Smooth muscle cell (in vitro differentiated cells): ENCODE data around the gene AIFM3. TPM values are rescaled to one million over a fixed set of nuclear protein-coding genes. Genes with fewer than 3 reads are reported as not detected.

Experiments used
- DNase-seq: peaks from one replicate; lab custom pipeline; 2025; ENCODE audit not compliant: unreplicated experiment; lab: John Stamatoyannopoulos, UW
- H2AFZ ChIP-seq: fragments of 200-600 bp; sonication (generic); 2 replicates; pipeline ENCODE4 v1.6.0; 2016; ENCODE audit warnings: antibody characterized with exemption, low read depth, mild to moderate bottlenecking
- H3F3A ChIP-seq: fragments of 200-600 bp; sonication (generic); 2 replicates; pipeline ENCODE4 v1.6.0; 2017; ENCODE audit warnings: antibody characterized with exemption, low read depth
- H3K27ac ChIP-seq: fragments of 200-600 bp; sonication (generic); 2 replicates; pipeline ENCODE4 v1.5.1; 2016; ENCODE audit warnings: low read depth, mild to moderate bottlenecking
- H3K27me3 ChIP-seq: fragments of 200-600 bp; sonication (generic); 2 replicates; pipeline ENCODE4 v1.6.1; 2016; ENCODE audit warnings: low read depth, mild to moderate bottlenecking
- H3K36me3 ChIP-seq: fragments of 200-600 bp; sonication (generic); 2 replicates; pipeline ENCODE4 v1.5.1; 2016; ENCODE audit warnings: low read depth
- H3K4me1 ChIP-seq: fragments of 200-600 bp; sonication (generic); 2 replicates; pipeline ENCODE4 v1.5.1; 2016; ENCODE audit warnings: low read depth
- H3K4me2 ChIP-seq: fragments of 200-600 bp; sonication (generic); 2 replicates; pipeline ENCODE4 v1.6.0; 2016; ENCODE audit warnings: mild to moderate bottlenecking
- H3K4me3 ChIP-seq: fragments of 200-600 bp; sonication (generic); 2 replicates; pipeline ENCODE4 v1.5.1; 2016; ENCODE audit warnings: mild to moderate bottlenecking
- H3K79me2 ChIP-seq: fragments of 200-600 bp; sonication (generic); 2 replicates; pipeline ENCODE4 v1.6.0; 2016; ENCODE audit warnings: low read depth, mild to moderate bottlenecking
- H3K9ac ChIP-seq: fragments of 200-600 bp; sonication (generic); 2 replicates; pipeline ENCODE4 v1.6.0; 2016; ENCODE audit warnings: low read depth
- H3K9me3 ChIP-seq: fragments of 200-600 bp; sonication (generic); replicated peaks from 2 replicates; pipeline ENCODE4 v1.5.1; 2016; ENCODE audit warnings: low read depth
- H4K20me1 ChIP-seq: fragments of 200-600 bp; sonication (generic); 2 replicates; pipeline ENCODE4 v1.6.0; 2016; ENCODE audit warnings: low read depth
- WGBS: methylation state at CpG from one replicate; pipeline ENCODE4 v1.1.7; 2016; ENCODE audit warnings: low lambda C conversion rate; 5-methylcytosine and 5-hydroxymethylcytosine counted together
- polyA plus RNA-seq: library from polyadenylated mRNA; unstranded; fragments of >200 nt; fragmentation: Nextera tagmentation; extraction: Ambion mirVana; gene quantifications from 2 replicates; pipeline ENCODE4 v1.2.1, GENCODE V29; 2016
- total RNA-seq: library from RNA; depleted of rRNA; stranded (reverse); fragments of >200 nt; gene quantifications from 2 replicates; pipeline ENCODE4 v1.2.3, GENCODE V29; 2014
- TF ChIP-seq, protein P1 (sequence below): fragments of 200-600 bp; sonication (generic); IDR thresholded peaks from 2 replicates; pipeline ENCODE4 v1.5.1; 2017; ENCODE audit warnings: borderline replicate concordance, mild to moderate bottlenecking, antibody characterized with exemption; ENCODE audit not compliant: insufficient read depth, poor library complexity, severe bottlenecking

The AIFM3 gene
- total and polyA plus RNA-seq, 2 experiments from 2014 or later: 0.85 TPM; not detected in 1

- peaks cover 3% of the 10 kb centered on the region for H3K4me1 ChIP-seq
- no peaks in the 10 kb centered on the region for H3F3A ChIP-seq
- 86% methylated on average over 12 of the region's 12 CpGs for WGBS
- H3K9ac ChIP-seq: no peak overlapping the region
- no peak overlapping the region for H2AFZ ChIP-seq
- H3K9me3 ChIP-seq: no peaks in the 10 kb centered on the region
- no peak for DNase-seq
- H3K4me3 ChIP-seq: no peak overlapping the region
- no peaks in the 10 kb centered on the region for H4K20me1 ChIP-seq
- no peaks in the 10 kb centered on the region for H3K36me3 ChIP-seq
- peaks cover 17% of the 10 kb centered on the region for H3K27me3 ChIP-seq
- TF ChIP-seq, protein P1, sequence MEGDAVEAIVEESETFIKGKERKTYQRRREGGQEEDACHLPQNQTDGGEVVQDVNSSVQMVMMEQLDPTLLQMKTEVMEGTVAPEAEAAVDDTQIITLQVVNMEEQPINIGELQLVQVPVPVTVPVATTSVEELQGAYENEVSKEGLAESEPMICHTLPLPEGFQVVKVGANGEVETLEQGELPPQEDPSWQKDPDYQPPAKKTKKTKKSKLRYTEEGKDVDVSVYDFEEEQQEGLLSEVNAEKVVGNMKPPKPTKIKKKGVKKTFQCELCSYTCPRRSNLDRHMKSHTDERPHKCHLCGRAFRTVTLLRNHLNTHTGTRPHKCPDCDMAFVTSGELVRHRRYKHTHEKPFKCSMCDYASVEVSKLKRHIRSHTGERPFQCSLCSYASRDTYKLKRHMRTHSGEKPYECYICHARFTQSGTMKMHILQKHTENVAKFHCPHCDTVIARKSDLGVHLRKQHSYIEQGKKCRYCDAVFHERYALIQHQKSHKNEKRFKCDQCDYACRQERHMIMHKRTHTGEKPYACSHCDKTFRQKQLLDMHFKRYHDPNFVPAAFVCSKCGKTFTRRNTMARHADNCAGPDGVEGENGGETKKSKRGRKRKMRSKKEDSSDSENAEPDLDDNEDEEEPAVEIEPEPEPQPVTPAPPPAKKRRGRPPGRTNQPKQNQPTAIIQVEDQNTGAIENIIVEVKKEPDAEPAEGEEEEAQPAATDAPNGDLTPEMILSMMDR: no peak
- no peak overlapping the region for H3K27ac ChIP-seq
- H3K79me2 ChIP-seq: no peaks in the 10 kb centered on the region
- no peak overlapping the region for H3K4me2 ChIP-seq
Observed at GRCh38 chr22:21029486-21030025, 62.5 kb downstream of the AIFM3 start.

DNA sequence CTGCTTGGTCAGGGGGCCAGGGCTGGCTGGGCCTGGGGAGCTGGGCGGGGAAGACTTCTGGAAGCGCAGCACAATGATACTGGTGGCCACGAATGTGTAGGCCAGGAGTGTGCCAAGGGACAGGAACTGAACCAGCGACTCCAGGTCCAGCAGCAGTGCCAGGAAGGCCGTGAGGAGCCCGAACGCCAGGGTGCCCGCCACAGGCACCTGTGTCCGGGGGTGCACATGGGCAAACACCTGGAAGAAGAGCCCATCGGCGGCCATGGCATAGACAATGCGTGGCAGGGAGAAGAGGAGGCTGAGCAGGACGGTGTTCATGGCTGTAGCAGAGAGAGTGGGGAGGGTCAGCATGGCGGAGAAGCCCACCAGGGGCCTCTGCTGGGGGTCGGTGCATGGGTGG lies 63.0 kb downstream of the AIFM3 start:
- no peak overlapping the region for H2AFZ ChIP-seq
- H3K4me2 ChIP-seq: no peak overlapping the region
- H3K9ac ChIP-seq: no peak overlapping the region
- no peaks in the 10 kb centered on the region for H4K20me1 ChIP-seq
- H3K4me3 ChIP-seq: no peak overlapping the region
- H3K27ac ChIP-seq: no peak overlapping the region
- DNase-seq: no peak
- H3K4me1 ChIP-seq: peaks cover 3% of the 10 kb centered on the region
- H3K36me3 ChIP-seq: no peaks in the 10 kb centered on the region
- H3K9me3 ChIP-seq: no peaks in the 10 kb centered on the region
- TF ChIP-seq, protein P1: no peak
- H3K27me3 ChIP-seq: peaks cover 17% of the 10 kb centered on the region
- H3F3A ChIP-seq: no peaks in the 10 kb centered on the region
- H3K79me2 ChIP-seq: no peaks in the 10 kb centered on the region
- 94% methylated on average over 15 of the region's 15 CpGs for WGBS

Other genes with a start within 250 kb of the AIFM3 start
- gene SERPIND1, start 193.1 kb upstream of the AIFM3 start, total RNA-seq: not detected in 2 replicates
- 0.10 TPM in 1 of 2 replicates, not detected in the other for gene SERPIND1, start 193.1 kb upstream of the AIFM3 start, polyA plus RNA-seq
- gene PI4KA, start 108.4 kb upstream of the AIFM3 start, total RNA-seq: 19.2 and 33.2 TPM in 2 replicates
- 23.5 and 47.8 TPM in 2 replicates for gene PI4KA, start 108.4 kb upstream of the AIFM3 start, polyA plus RNA-seq
- 8.1 and 9.4 TPM in 2 replicates for gene SNAP29, start 108.2 kb upstream of the AIFM3 start, total RNA-seq
- 28.8 and 32.1 TPM in 2 replicates for gene SNAP29, start 108.2 kb upstream of the AIFM3 start, polyA plus RNA-seq
- 40.9 TPM in 2 replicates for gene CRKL, start 49.8 kb upstream of the AIFM3 start, total RNA-seq
- gene CRKL, start 49.8 kb upstream of the AIFM3 start, polyA plus RNA-seq: 25.1 and 26.6 TPM in 2 replicates
- gene LZTR1, start 15.0 kb downstream of the AIFM3 start, total RNA-seq: 28.1 and 34.2 TPM in 2 replicates
- gene LZTR1, start 15.0 kb downstream of the AIFM3 start, polyA plus RNA-seq: 43.9 and 49.7 TPM in 2 replicates
- gene THAP7, start 34.9 kb downstream of the AIFM3 start, total RNA-seq: 16.6 and 28.0 TPM in 2 replicates
- 26.8 and 38.6 TPM in 2 replicates for gene THAP7, start 34.9 kb downstream of the AIFM3 start, polyA plus RNA-seq
- gene P2RX6, start 47.9 kb downstream of the AIFM3 start, total RNA-seq: 0.13 and 0.45 TPM in 2 replicates
- 0.89 and 1.2 TPM in 2 replicates for gene P2RX6, start 47.9 kb downstream of the AIFM3 start, polyA plus RNA-seq
- gene SLC7A4, start 65.3 kb downstream of the AIFM3 start, total RNA-seq: 0.09 and 1.5 TPM in 2 replicates
- gene SLC7A4, start 65.3 kb downstream of the AIFM3 start, polyA plus RNA-seq: 0.30 and 1.7 TPM in 2 replicates
- not detected in 2 replicates for gene LRRC74B, start 78.7 kb downstream of the AIFM3 start, total RNA-seq
- gene LRRC74B, start 78.7 kb downstream of the AIFM3 start, polyA plus RNA-seq: 0.48 TPM in 1 of 2 replicates, not detected in the other